ENCODE data around the gene EPHA10. TPM values are rescaled to one million over a fixed set of nuclear protein-coding genes. Genes with fewer than 3 reads are reported as not detected.

The EPHA10 gene
- total RNA-seq, 1 donor from 2014 or later: 0.53 TPM

DNA sequence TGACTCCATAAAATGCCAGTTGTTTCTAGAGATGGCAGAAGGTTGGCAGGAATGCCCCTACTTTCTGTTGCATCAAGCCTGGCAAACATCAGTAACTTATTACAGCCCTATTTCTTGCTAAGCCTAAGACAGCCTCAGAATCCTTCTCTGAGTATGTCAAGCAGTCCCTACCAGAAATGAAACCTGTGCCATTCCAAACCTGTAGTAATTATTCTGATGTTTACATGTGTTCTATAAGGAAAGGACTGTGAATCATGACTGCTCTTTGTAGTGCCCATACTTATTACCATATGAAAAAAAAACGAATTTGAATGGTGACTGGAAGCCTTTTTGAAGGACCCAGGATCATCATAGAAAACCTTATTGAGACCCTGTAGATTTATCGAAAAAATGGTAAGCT lies 67.2 kb downstream of the EPHA10 start:
- no peak overlapping the region for H3K27ac ChIP-seq
- no peaks in the 10 kb centered on the region for H3K27me3 ChIP-seq (ENCODE audit: low read depth)
- DNase-seq (no peak), ATAC-seq (no peak)
- TF ChIP-seq, protein P1, sequence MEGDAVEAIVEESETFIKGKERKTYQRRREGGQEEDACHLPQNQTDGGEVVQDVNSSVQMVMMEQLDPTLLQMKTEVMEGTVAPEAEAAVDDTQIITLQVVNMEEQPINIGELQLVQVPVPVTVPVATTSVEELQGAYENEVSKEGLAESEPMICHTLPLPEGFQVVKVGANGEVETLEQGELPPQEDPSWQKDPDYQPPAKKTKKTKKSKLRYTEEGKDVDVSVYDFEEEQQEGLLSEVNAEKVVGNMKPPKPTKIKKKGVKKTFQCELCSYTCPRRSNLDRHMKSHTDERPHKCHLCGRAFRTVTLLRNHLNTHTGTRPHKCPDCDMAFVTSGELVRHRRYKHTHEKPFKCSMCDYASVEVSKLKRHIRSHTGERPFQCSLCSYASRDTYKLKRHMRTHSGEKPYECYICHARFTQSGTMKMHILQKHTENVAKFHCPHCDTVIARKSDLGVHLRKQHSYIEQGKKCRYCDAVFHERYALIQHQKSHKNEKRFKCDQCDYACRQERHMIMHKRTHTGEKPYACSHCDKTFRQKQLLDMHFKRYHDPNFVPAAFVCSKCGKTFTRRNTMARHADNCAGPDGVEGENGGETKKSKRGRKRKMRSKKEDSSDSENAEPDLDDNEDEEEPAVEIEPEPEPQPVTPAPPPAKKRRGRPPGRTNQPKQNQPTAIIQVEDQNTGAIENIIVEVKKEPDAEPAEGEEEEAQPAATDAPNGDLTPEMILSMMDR (IDR thresholded peaks at IDR 0.05): no peak
- H3K4me1 ChIP-seq: peaks cover 3% of the 10 kb centered on the region
- H3K36me3 ChIP-seq: no peaks in the 10 kb centered on the region
- H3K4me3 ChIP-seq: no peak overlapping the region
- intact Hi-C loops (cut with DNase I): no loop called here
- no peaks in the 10 kb centered on the region for H3K9me3 ChIP-seq

DNA sequence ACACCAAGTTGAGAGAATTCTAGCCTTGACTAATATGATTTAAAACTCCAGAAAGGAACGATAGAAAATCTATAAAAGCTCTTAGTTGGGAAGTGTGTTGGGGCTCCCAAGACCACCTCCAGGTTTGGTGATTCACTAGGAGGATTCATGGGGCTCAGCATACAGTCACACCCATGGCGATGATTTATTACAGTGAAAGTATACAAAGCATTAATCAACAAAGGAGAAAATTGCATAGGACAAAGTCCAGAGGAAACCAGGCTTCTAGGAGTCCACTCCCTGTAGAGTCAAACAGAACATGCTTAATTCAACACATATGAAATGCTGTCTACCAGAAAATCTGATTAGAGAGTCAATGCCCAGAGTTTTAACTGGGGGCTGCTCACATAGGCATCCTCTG lies 67.8 kb downstream of the EPHA10 start:
- no peaks in the 10 kb centered on the region for H3K27me3 ChIP-seq (ENCODE audit: low read depth)
- H3K4me3 ChIP-seq: no peak overlapping the region
- no peaks in the 10 kb centered on the region for H3K9me3 ChIP-seq
- TF ChIP-seq, protein P1 (IDR thresholded peaks at IDR 0.05): no peak
- no peaks in the 10 kb centered on the region for H3K36me3 ChIP-seq
- no peak overlapping the region for H3K27ac ChIP-seq
- peaks cover 5% of the 10 kb centered on the region for H3K4me1 ChIP-seq
- ATAC-seq: no peak
- DNase-seq: no peak
- intact Hi-C loops (cut with DNase I): no loop called here

DNA sequence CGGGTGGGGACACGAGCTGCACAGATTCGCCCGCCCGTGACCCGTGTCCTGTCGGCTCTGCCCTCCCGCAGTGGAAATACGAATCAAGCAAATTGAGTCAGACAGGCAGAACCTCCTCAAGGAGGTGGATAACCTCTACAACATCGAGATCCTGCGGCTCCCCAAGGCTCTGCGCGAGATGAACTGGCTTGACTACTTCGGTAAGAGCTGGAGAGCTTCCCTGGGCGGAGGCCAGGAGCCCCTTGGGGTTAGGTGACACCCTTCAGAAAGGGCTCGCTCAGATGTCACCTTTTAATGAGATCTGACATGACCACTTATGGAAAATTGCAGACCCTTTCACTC lies 72.1 kb downstream of the EPHA10 start:
- Histone ChIP-seq H3K36me3 (peaks cover 1% of the 10 kb centered on the region), H3K27ac (peak overlapping the region; percentile 88), H3K9me3 (no peaks in the 10 kb centered on the region), H3K4me3 (peak overlapping the region; percentile 96), H3K27me3 (ENCODE audit: low read depth) (no peaks in the 10 kb centered on the region), H3K4me1 (peaks cover 33% of the 10 kb centered on the region)
- ATAC-seq (no peak), DNase-seq (no peak)
- TF ChIP-seq, protein P1 (IDR thresholded peaks at IDR 0.05): no peak
- intact Hi-C loops (cut with DNase I): no loop called here

DNA sequence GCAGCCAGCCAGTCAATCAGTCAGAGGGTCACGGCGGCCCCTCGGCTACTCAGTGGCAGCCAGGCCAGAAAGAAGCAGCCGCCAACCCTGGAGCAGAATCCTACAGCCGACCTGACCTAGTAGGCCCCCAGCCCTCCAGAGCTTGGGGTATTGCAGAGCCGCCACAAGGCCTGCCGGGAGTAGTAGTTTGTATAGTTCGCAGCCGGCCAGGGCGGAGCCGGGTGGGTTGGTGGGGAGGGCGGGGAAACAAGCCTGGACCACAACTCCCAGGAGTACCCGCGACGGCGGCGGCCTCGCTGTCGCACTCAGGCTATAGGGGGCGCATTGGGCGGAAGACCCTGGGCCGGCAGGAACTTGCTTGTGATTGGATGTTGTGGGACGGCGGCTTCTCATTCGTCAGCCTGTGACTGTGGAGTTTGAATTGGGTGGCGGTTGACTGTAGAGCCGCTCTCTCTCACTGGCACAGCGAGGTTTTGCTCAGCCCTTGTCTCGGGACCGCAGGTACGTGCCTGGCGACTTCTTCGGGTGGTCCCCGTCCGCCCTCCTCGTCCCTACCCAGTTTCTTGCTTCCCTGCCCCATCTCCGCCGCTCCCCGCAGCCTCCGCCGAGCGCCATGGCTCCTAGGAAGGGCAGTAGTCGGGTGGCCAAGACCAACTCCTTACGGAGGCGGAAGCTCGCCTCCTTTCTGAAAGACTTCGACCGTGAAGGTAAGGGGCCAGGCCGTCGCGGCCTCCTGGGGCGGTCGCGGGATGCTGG lies 72.7 kb downstream of the EPHA10 start, which contains the start of gene CDCA8:
TSS of gene CDCA8 (plus strand) at position 439 of the 756 bp plus-strand sequence. CDS start at position 614, 175 bp downstream.
- Histone ChIP-seq H3K4me1 (peaks cover 33% of the 10 kb centered on the region), H3K27ac (peak within 1 kb of the TSS; percentile 88), H3K4me3 (peak within 1 kb of the TSS; percentile 96), H3K36me3 (peaks cover 7% of the 10 kb centered on the region), H3K27me3 (ENCODE audit: low read depth) (no peaks in the 10 kb centered on the region), H3K9me3 (no peaks in the 10 kb centered on the region)
- TF ChIP-seq, protein P1 (IDR thresholded peaks at IDR 0.05): peak; percentile 73
- intact Hi-C loops (cut with DNase I): no loop called here
- DNase-seq (peak; percentile 98), ATAC-seq (peak; percentile 97 to 98)

DNA sequence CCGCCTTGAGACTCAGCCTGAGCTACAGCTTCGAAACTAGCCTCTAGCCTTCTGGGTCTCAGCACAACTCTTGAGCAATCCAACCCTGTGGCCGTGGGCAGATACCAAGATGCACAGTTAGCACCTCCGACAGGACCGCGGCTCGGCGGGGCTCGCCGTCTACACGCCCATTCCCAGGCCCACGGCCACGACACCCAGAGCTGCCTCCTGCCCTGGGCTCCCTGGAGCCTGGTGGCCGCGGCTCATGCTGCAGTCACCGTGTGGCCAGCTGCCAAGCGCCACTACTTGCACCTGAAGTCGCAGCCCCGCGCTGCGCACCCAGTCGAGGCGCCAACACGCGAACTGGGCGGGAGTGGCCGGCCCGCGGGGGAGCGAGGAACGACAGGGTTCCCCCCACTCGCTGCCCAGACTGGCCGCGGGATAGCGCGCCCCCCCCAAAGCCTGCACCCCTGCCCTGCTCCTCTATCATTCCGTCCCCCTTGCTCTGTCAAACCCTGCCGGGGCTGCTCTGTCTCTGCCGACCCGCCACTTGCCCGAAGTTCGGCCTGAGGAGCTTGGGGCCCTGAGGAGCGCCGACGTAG lies 73.3 kb downstream of the EPHA10 start:
- intact Hi-C loops (cut with DNase I): no loop called here
- no peaks in the 10 kb centered on the region for H3K27me3 ChIP-seq (ENCODE audit: low read depth)

More for the DNA sequence above, 73.3 kb downstream of the EPHA10 start:
- DNase-seq (peak; percentile 79), ATAC-seq (peak; percentile 45 to 47)
- H3K4me3 ChIP-seq: peak overlapping the region; percentile 96
- TF ChIP-seq, protein P1 (IDR thresholded peaks at IDR 0.05): no peak
- H3K27ac ChIP-seq: peak overlapping the region; percentile 88
- H3K9me3 ChIP-seq: no peaks in the 10 kb centered on the region
- H3K4me1 ChIP-seq: peaks cover 33% of the 10 kb centered on the region
- peaks cover 9% of the 10 kb centered on the region for H3K36me3 ChIP-seq

Measured in lower lobe of right lung (tissue), 2 donors.